Measurements from ENCODE around the gene LMF2. TPM values are rescaled to one million over a fixed set of nuclear protein-coding genes. Genes with fewer than 3 reads are reported as not detected.

LMF2 gene
- total and polyA plus RNA-seq, 2 donors, result 21.4 to 61.3 TPM

DNA sequence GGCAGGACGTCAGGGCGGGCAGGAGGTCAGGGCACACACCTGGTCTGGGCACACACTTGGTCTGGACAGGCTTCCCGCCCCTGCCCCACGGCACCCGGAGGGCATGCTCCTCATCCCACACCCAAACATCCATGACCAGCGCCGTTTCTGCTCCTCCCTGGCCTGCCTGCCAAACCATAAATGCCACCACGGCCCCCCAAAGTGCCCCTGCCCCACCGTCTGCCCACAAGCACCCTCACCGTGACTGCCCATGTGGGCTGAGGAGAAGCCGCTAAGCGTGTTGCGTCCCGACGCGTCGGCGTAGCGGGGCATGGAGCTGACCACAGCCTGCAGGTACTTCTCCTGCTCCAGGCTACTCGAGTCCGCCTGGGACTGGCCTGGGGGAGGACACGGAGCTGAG, 48.5 kb downstream of the LMF2 start:
- WGBS, result 91% methylated on average over 22 of the region's 22 CpGs
- Histone ChIP-seq H3K4me1 (ENCODE audit: insufficient read depth) (no peaks in the 10 kb centered on the region), H3K36me3 (ENCODE audit: insufficient read depth) (peaks cover 22% of the 10 kb centered on the region)

DNA sequence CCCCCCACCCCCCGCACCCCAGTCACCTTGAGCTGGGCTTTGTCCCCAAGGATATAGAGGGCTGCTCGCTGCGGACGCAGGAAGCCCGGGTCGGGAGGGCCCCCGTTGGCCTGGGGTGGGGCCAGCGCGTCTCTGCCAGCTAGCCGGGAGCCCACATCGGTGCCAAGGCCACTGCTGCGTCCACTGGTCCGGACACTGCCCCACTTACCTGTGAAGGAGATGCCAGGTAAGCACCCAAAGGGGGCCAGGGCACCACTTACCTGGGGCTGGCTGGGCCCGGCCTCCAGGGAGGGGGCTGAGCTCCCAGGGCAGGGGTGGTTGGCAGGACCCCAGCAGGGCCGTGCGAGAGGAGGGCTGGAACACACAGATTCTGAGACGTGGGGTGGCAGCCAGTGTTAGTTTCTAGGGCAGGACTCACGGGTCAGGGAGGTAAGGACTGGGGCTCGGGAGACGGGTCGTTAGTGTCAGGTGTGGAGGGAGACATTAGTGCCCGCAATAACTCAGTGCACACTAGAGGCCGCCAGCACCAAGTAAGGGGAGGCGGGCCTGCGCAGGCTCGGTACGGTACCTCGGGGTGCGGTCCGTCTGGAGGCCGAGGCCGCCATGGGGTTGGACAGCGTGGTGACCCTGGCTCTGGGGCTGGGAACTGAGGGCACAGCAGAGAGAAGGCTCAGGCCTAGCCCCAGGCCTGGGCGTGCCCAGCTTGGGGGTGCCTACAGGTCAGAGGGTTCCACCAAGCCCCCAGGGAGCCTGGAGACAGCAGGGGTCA, 50.9 kb downstream of the LMF2 start:
- H3K36me3 ChIP-seq (ENCODE audit: insufficient read depth), result peaks cover 16% of the 10 kb centered on the region
- no peak for DNase-seq (ENCODE audit: extremely low spot score)
- WGBS, result 85% methylated on average over 34 of the region's 34 CpGs
- no peak overlapping the region for H3K4me3 ChIP-seq (ENCODE audit: low read depth, low read length)
- no peaks in the 10 kb centered on the region for H3K4me1 ChIP-seq (ENCODE audit: insufficient read depth)
- H3K27ac ChIP-seq (ENCODE audit: low read depth), result no peak overlapping the region

More for the DNA sequence above, 48.5 kb downstream of the LMF2 start:
- no peak for DNase-seq (ENCODE audit: extremely low spot score)
- Histone ChIP-seq H3K27ac (ENCODE audit: low read depth) (no peak overlapping the region), H3K4me3 (ENCODE audit: low read depth, low read length) (no peak overlapping the region)

- no peak for DNase-seq (ENCODE audit: extremely low spot score)
- Histone ChIP-seq H3K4me3 (ENCODE audit: low read depth, low read length) (no peak overlapping the region), H3K27ac (ENCODE audit: low read depth) (no peak overlapping the region), H3K36me3 (ENCODE audit: insufficient read depth) (peaks cover 16% of the 10 kb centered on the region), H3K4me1 (ENCODE audit: insufficient read depth) (no peaks in the 10 kb centered on the region)
- WGBS, result 96% methylated on average over 11 of the region's 11 CpGs
Measured at GRCh38 chr22:50456026-50456425, 51.5 kb downstream of the LMF2 start.

DNA sequence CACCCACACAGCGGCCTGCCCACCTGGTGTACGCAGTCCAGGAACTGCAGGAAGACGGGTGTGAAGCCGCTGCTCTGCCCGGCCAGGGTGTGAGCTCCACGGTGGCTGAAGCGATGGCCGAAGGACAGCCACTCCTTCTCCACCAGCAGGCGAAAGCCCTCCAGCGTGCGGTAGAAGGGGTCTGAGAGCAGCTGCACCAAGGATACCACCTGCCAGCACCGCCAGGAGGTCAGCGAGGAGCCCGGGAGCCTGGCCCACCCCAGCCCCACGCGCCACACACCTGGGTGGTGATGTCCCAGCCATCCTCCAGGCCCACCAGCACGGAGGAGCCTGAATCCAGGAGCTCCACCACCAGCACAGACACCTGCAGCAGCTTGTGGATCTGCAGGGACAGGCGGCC, 52.3 kb downstream of the LMF2 start:
- no peak overlapping the region for H3K4me3 ChIP-seq (ENCODE audit: low read depth, low read length)
- no peaks in the 10 kb centered on the region for H3K4me1 ChIP-seq (ENCODE audit: insufficient read depth)
- H3K36me3 ChIP-seq (ENCODE audit: insufficient read depth), result peaks cover 14% of the 10 kb centered on the region
- H3K27ac ChIP-seq (ENCODE audit: low read depth), result no peak overlapping the region
- no peak for DNase-seq (ENCODE audit: extremely low spot score)
- 94% methylated on average over 18 of the region's 18 CpGs for WGBS

DNA sequence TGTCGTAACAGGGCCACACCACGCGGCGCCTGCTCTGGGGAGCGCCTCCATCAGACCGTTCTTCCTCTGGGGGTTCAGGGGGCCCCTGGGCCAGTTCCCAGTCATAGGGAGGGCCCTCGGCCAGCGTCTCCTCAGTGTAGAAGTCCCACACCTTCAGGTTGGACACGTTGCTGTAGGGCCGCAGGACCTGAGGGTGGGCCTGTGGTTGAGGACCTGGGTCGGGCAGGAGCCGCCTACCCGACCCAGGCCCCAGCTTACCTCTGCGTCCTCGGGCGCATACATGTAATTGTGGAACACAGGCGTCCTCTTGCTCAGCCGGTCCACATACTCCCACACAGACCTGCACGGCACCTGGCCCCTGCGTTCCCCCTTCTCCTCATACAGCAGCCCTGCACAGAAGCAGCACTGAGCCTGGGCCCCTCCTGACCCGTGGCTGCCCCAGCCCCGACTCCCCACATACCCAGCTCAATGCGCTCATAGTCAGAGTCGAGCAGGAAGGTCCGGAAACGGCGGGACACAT, 52.9 kb downstream of the LMF2 start:
- H3K27ac ChIP-seq (ENCODE audit: low read depth), result no peak overlapping the region
- no peak for DNase-seq (ENCODE audit: extremely low spot score)
- peaks cover 14% of the 10 kb centered on the region for H3K36me3 ChIP-seq (ENCODE audit: insufficient read depth)
- H3K4me1 ChIP-seq (ENCODE audit: insufficient read depth), result no peaks in the 10 kb centered on the region
- H3K4me3 ChIP-seq (ENCODE audit: low read depth, low read length), result no peak overlapping the region
- 94% methylated on average over 27 of the region's 27 CpGs for WGBS

Other genes with a start within 250 kb of the LMF2 start
- gene MAPK12, start 246.0 kb downstream of the LMF2 start, total RNA-seq, result 9.3 TPM
- gene MAPK12, start 246.0 kb downstream of the LMF2 start, polyA plus RNA-seq, result 21.3 TPM
- 4.1 TPM for gene MAPK11, start 237.3 kb downstream of the LMF2 start, total RNA-seq
- 13.6 TPM for gene MAPK11, start 237.3 kb downstream of the LMF2 start, polyA plus RNA-seq
- 61.7 TPM for gene PLXNB2, start 200.1 kb downstream of the LMF2 start, total RNA-seq
- gene PLXNB2, start 200.1 kb downstream of the LMF2 start, polyA plus RNA-seq, result 106 TPM
- gene DENND6B, start 180.7 kb downstream of the LMF2 start, total RNA-seq, result 4.1 TPM
- gene DENND6B, start 180.7 kb downstream of the LMF2 start, polyA plus RNA-seq, result 4.6 TPM
- gene PPP6R2, start 164.4 kb downstream of the LMF2 start, total RNA-seq, result 31.1 TPM
- gene PPP6R2, start 164.4 kb downstream of the LMF2 start, polyA plus RNA-seq, result 46.0 TPM
- gene SBF1, start 32.7 kb downstream of the LMF2 start, total RNA-seq, result 28.3 TPM
- 44.8 TPM for gene SBF1, start 32.7 kb downstream of the LMF2 start, polyA plus RNA-seq
- 0.37 TPM for gene ADM2, start 26.2 kb downstream of the LMF2 start, total RNA-seq
- gene ADM2, start 26.2 kb downstream of the LMF2 start, polyA plus RNA-seq, result 0.11 TPM
- gene MIOX, start 20.8 kb downstream of the LMF2 start, total RNA-seq, result not detected
- not detected for gene MIOX, start 20.8 kb downstream of the LMF2 start, polyA plus RNA-seq
- gene NCAPH2, start 522 bp upstream of the LMF2 start, total RNA-seq, result 27.5 TPM
- 38.4 TPM for gene NCAPH2, start 522 bp upstream of the LMF2 start, polyA plus RNA-seq
- 0.79 TPM for gene SCO2, start 17.9 kb upstream of the LMF2 start, total RNA-seq
- gene SCO2, start 17.9 kb upstream of the LMF2 start, polyA plus RNA-seq, result 3.3 TPM
- 9.5 TPM for gene TYMP, start 22.3 kb upstream of the LMF2 start, total RNA-seq
- 84.1 TPM for gene TYMP, start 22.3 kb upstream of the LMF2 start, polyA plus RNA-seq
- gene KLHDC7B, start 38.2 kb upstream of the LMF2 start, total RNA-seq, result 0.11 TPM
- 0.33 TPM for gene KLHDC7B, start 38.2 kb upstream of the LMF2 start, polyA plus RNA-seq
- gene SYCE3, start 55.2 kb upstream of the LMF2 start, total RNA-seq, result not detected
- gene SYCE3, start 55.2 kb upstream of the LMF2 start, polyA plus RNA-seq, result not detected
- 6.2 TPM for gene CPT1B, start 70.7 kb upstream of the LMF2 start, total RNA-seq
- 5.5 TPM for gene CPT1B, start 70.7 kb upstream of the LMF2 start, polyA plus RNA-seq
- gene CHKB, start 75.1 kb upstream of the LMF2 start, total RNA-seq, result 28.0 TPM
- 45.7 TPM for gene CHKB, start 75.1 kb upstream of the LMF2 start, polyA plus RNA-seq
- 1.2 TPM for gene MAPK8IP2, start 93.1 kb upstream of the LMF2 start, total RNA-seq
- gene MAPK8IP2, start 93.1 kb upstream of the LMF2 start, polyA plus RNA-seq, result 1.6 TPM
- 8.7 TPM for gene ARSA, start 120.5 kb upstream of the LMF2 start, total RNA-seq
- 36.3 TPM for gene ARSA, start 120.5 kb upstream of the LMF2 start, polyA plus RNA-seq
- 8.1 TPM for gene SHANK3, start 165.1 kb upstream of the LMF2 start, total RNA-seq
- gene SHANK3, start 165.1 kb upstream of the LMF2 start, polyA plus RNA-seq, result 18.5 TPM
- gene ACR, start 230.5 kb upstream of the LMF2 start, total RNA-seq, result not detected
- 0.30 TPM for gene ACR, start 230.5 kb upstream of the LMF2 start, polyA plus RNA-seq

Measured in urinary bladder (tissue), 4 donors.